HG02852 (cell line): ENCODE measurements around the gene SLC27A4.
"Not testable (repeated sequence)": the region's sequence is repeated elsewhere in the genome, so short reads cannot be mapped to it uniquely, and the experiment has no call there.

ENCODE experiments used
- ATAC-seq: cut with Tn5 transposase; IDR thresholded peaks from one replicate; pipeline ENCODE4 v1.9.1; 2021; ENCODE audit warnings: mild to moderate bottlenecking, moderate library complexity; ENCODE audit not compliant: unreplicated experiment

The SLC27A4 gene

GRCh38 chr9:128323791-128324190 lies 16.5 kb upstream of the SLC27A4 start:
- ATAC-seq: no peak

- ATAC-seq: no peak
Observed at GRCh38 chr9:128324401-128324800, 15.9 kb upstream of the SLC27A4 start.

GRCh38 chr9:128325629-128326028 lies 14.7 kb upstream of the SLC27A4 start:
- ATAC-seq: no peak

GRCh38 chr9:128333451-128333869 lies 6.9 kb upstream of the SLC27A4 start:
- ATAC-seq: no peak

GRCh38 chr9:128335161-128335560 lies 5.2 kb upstream of the SLC27A4 start:
- ATAC-seq: no peak

- ATAC-seq: no peak
Observed at GRCh38 chr9:128335914-128336313, 4.4 kb upstream of the SLC27A4 start.

GRCh38 chr9:128337936-128338335 lies 2.4 kb upstream of the SLC27A4 start:
- ATAC-seq: no peak

- not testable (repeated sequence) for ATAC-seq
Observed at GRCh38 chr9:128338852-128339614, 1.3 kb upstream of the SLC27A4 start.

- no peak for ATAC-seq
Observed at GRCh38 chr9:128340691-128341434, 536 bp downstream of the SLC27A4 start.

GRCh38 chr9:128341435-128341849 lies 1.1 kb downstream of the SLC27A4 start:
- ATAC-seq: no peak

- no peak for ATAC-seq
Observed at GRCh38 chr9:128342971-128343680, 2.8 kb downstream of the SLC27A4 start.

GRCh38 chr9:128343855-128344254 lies 3.5 kb downstream of the SLC27A4 start:
- ATAC-seq: no peak

- no peak for ATAC-seq
Observed at GRCh38 chr9:128344931-128345605, 4.7 kb downstream of the SLC27A4 start.

- ATAC-seq: no peak
Observed at GRCh38 chr9:128349125-128349524, 8.8 kb downstream of the SLC27A4 start.

- no peak for ATAC-seq
Observed at GRCh38 chr9:128349772-128350171, 9.4 kb downstream of the SLC27A4 start.

GRCh38 chr9:128355451-128355850 lies 15.1 kb downstream of the SLC27A4 start:
- ATAC-seq: no peak

GRCh38 chr9:128358090-128358489 lies 17.8 kb downstream of the SLC27A4 start:
- no peak for ATAC-seq

- ATAC-seq: no peak
Observed at GRCh38 chr9:128358861-128359260, 18.5 kb downstream of the SLC27A4 start.

GRCh38 chr9:128360826-128361225 lies 20.5 kb downstream of the SLC27A4 start:
- no peak for ATAC-seq

GRCh38 chr9:128361296-128361985 lies 21.1 kb downstream of the SLC27A4 start:
- no peak for ATAC-seq
